HG02798 (cell line): ENCODE measurements around the gene CD68.
A peak's percentile ranks its signal among the peaks of the same experiment; 100 is the strongest.
"Not testable (repeated sequence)": the region's sequence is repeated elsewhere in the genome, so short reads cannot be mapped to it uniquely, and the experiment has no call there.

Experiments used
- ATAC-seq: cut with Tn5 transposase; IDR thresholded peaks from one replicate; pipeline ENCODE4 v1.9.1; 2021; ENCODE audit warnings: mild to moderate bottlenecking; ENCODE audit not compliant: unreplicated experiment, poor library complexity

Gene CD68

GRCh38 chr17:7611635-7612293 lies 32.3 kb downstream of the CD68 start:
- no peak for ATAC-seq

DNA sequence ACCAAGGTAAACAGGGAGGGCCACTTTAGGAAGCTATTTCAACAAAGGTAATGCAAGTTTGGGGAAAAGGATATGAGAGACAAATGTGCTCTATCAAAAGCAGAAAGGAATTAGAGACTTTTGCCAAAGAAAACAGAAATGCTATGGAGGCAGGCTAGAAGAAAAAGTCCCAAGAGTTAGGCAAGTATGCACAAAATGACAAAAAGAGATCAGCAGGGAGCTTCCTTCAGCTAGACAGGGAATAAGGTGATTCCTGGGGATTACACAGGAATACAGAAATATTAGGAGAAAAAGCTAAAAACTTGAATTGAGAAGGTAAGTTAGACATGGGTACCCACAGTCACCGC lies 32.8 kb downstream of the CD68 start:
- ATAC-seq: no peak

DNA sequence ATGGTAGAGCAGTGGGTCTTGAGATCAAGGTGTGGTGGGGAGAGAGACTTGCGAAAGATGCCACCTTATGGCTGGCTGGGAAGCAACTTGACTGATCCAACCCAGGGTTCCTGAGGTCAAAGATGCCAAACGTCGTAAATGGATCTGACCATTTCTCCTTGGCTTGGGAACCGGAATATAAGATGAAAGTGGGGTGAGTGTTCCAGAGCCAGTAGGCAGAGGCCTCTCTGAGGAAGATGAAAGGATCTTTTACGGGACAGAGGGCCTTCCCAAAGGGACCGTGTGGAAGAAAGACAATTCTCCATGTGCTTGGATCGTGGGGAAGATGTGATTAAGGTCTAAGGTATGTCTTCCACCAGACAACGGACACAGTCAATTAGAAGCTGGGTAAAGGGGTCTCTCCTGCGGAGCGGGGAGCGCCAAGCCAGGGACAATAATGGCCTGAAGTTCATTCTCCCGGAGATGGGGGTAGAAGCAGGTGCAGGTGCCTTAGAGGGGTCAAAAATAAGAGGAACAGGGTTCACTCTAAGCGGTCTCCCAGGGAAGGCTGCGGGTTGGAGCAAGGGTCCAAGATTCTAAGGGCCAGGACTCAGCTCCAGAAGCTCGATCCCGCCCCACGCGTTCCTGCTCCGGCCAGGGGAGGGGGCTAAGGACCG lies 34.5 kb downstream of the CD68 start:
- no peak for ATAC-seq

DNA sequence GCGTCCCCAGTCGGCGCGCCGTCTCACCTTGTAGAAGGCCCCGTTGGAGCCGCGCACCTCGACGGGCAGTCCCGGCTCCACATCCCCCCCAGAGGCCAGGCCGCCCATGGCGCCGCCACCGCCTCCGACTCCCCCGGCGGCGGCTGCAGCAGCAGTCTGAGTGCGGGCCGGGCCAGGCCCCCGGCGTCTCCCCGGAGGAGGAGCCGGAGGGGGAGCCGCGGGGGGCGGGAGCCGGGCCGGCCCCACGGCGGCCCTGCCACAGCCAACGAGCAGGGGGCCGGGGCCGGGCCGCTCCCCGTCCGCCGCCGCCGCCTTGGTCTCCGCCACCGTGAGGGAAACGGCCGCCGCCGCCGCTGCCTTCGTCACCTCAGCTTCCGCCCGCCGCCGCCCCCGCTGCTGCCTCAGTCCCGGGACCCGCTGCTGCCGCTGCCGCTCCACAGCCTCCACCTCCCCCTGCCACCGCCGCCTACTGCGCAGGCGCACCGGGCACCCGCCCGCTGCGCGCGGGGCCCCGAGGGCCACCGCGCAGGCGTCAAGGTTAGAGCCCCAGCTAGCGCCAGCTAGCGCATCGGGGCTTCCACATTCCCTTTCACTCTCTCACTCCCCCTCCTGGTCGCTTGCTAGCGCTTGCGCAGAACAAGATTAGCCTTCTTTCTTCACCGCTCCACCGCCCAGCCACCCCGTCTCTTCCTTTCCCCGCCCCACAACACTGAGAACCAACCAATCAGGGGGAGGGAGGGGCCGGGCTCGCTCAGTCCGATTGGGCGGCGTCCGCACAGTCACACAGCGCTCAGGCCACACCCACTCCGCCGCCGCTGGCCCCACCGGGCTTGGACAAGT lies 35.2 kb downstream of the CD68 start, which contains the start of gene FXR2:
FXR2 (minus strand) TSS at position 473 of the 840 bp plus-strand sequence; CDS start at position 108, 365 bp downstream.
- ATAC-seq: peak; percentile 91

GRCh38 chr17:7615265-7615747 lies 35.9 kb downstream of the CD68 start:
- ATAC-seq: no peak

- ATAC-seq: no peak
Measured at GRCh38 chr17:7618608-7619007, 39.2 kb downstream of the CD68 start.

GRCh38 chr17:7620835-7621234 lies 41.4 kb downstream of the CD68 start:
- no peak for ATAC-seq

GRCh38 chr17:7623661-7624060 lies 44.2 kb downstream of the CD68 start:
- ATAC-seq: no peak

DNA sequence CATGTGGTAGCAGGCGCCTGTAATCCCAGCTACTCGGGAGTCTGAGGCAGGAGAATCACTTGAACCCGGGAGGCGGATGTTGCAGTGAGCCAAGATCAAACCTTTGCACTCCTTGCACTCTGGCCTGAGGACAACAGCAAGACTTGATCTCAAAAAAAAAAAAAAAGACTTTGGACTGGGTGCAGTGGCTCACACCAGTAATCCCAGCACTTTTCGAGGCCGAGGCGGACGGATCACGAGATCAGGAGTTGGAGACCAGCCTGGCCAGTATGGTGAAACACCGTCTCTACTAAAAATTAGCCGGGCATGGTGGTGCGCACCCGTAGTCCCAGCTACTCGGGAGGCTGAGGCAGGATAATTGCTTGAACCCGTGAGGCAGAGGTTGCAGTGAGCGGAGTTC lies 46.3 kb downstream of the CD68 start:
- ATAC-seq: not testable (repeated sequence)

GRCh38 chr17:7626307-7626706 lies 46.9 kb downstream of the CD68 start:
- no peak for ATAC-seq

GRCh38 chr17:7626956-7627249 lies 47.5 kb downstream of the CD68 start:
- ATAC-seq: no peak

- ATAC-seq: peak; percentile 90
Measured at GRCh38 chr17:7627250-7628121, 48.0 kb downstream of the CD68 start, which contains the start of gene SAT2. SAT2 (minus strand) TSS chr17:7627821; CDS start chr17:7627635, 186 bp downstream.

DNA sequence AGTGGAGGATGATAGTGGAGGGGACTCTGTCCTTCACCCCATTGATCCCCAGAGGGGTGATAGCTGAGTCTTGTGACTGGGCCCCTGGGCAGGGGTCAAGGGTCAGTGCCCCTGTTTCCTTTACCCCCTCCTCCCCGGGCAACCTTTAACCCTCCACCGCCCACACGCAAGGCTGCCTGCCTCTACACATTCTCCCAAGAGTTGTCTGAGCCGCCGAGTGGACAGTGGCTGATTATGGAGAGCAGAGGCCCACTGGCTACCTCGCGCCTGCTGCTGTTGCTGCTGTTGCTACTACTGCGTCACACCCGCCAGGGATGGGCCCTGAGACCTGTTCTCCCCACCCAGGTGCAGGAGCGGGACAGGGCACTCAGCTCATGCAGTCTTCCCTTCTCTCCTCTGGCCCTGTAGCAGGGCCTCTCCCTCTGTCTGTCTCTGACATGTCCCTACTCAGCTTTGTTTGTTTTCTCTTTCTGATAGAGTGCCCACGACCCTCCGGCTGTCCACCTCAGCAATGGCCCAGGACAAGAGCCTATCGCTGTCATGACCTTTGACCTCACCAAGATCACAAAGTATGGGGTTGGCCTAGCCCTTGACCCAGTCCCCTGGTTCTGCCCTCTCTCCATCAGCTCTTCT lies 50.6 kb downstream of the CD68 start, which contains the start of gene SHBG:
SHBG (plus strand) TSS at position 197 of the 633 bp plus-strand sequence; CDS start at position 235, 38 bp downstream.
- no peak for ATAC-seq
